Natural killer cell (primary cell): ENCODE data around the gene CYP19A1. TPM values are rescaled to one million over a fixed set of nuclear protein-coding genes. Genes with fewer than 3 reads are reported as not detected.
"Not testable (repeated sequence)": the region's sequence is repeated elsewhere in the genome, so short reads cannot be mapped to it uniquely, and the experiment has no call there.

Experiments
- ATAC-seq, 3 donors: fragments of 150-1000 bp in 2 of 3; fragments of 200-7000 bp in 1 of 3; cut with Tn5 transposase; 1 replicate in 1 of 3; 2 replicates in 2 of 3; pipeline ENCODE4 v1.10.0; 2021; ENCODE audit warnings: mild to moderate bottlenecking in 2 of 3, moderate library complexity in 2 of 3
- DNase-seq, 2 donors: peaks; one replicate each; pipeline versions ENCODE4 v3.0.0 to v3.0.0-alpha.2; 2013 to 2021; ENCODE audit warnings: mixed read lengths in 1 of 2
- H3K27ac ChIP-seq: one replicate; pipeline ENCODE4 v1.5.1; 2013; ENCODE audit warnings: mild to moderate bottlenecking, low read length
- H3K27me3 ChIP-seq: one replicate; pipeline ENCODE4 v1.6.1; 2013; ENCODE audit warnings: low read length; ENCODE audit not compliant: control insufficient read depth, insufficient read depth
- H3K36me3 ChIP-seq: one replicate; pipeline ENCODE4 v1.6.1; 2013; ENCODE audit warnings: low read length; ENCODE audit not compliant: control insufficient read depth, insufficient read depth
- H3K4me1 ChIP-seq: one replicate; pipeline ENCODE4 v1.6.1; 2013; ENCODE audit warnings: low read length; ENCODE audit not compliant: control insufficient read depth, insufficient read depth
- H3K4me3 ChIP-seq: one replicate; pipeline ENCODE4 v1.5.1; 2013; ENCODE audit warnings: low read length
- H3K9me3 ChIP-seq: one replicate; pipeline ENCODE4 v1.6.1; 2013; ENCODE audit warnings: low read length; ENCODE audit not compliant: control insufficient read depth, insufficient read depth
- H3K27ac Mint-ChIP-seq, 2 donors: one replicate each; pipeline ENCODE4 v1.8.0; 2022; ENCODE audit warnings: mild to moderate bottlenecking in 2 of 2, mixed read lengths in 2 of 2, moderate library complexity in 1 of 2
- H3K27me3 Mint-ChIP-seq, 2 donors: one replicate each; pipeline ENCODE4 v1.8.0; 2022; ENCODE audit warnings: low read depth in 2 of 2, mixed read lengths in 2 of 2
- H3K36me3 Mint-ChIP-seq: one replicate; pipeline ENCODE4 v1.8.0; 2022; ENCODE audit warnings: mixed read lengths
- H3K4me1 Mint-ChIP-seq, 2 donors: one replicate each; pipeline ENCODE4 v1.8.0; 2022; ENCODE audit warnings: mixed read lengths in 2 of 2
- H3K4me3 Mint-ChIP-seq: one replicate; pipeline ENCODE4 v1.8.0; 2022; ENCODE audit warnings: mild to moderate bottlenecking, moderate library complexity, mixed read lengths
- H3K9me3 Mint-ChIP-seq, 2 donors: one replicate each; pipeline ENCODE4 v1.8.0; 2022; ENCODE audit warnings: mixed read lengths in 2 of 2
- CTCF ChIP-seq: fragments of 200-600 bp; IDR thresholded peaks from one replicate; pipeline ENCODE4 v1.8.0; 2022; ENCODE audit warnings: antibody characterized with exemption
- WGBS: methylation state at CpG from one replicate; pipeline ENCODE4 v1.1.7; 2013; ENCODE audit warnings: missing lambda C conversion rate; ENCODE audit not compliant: insufficient coverage; 5-methylcytosine and 5-hydroxymethylcytosine counted together
- intact Hi-C: fragments of 100-400 bp; cut with micrococcal nuclease; formaldehyde crosslinking; loops from one replicate; pipeline ENCODE4 v1.14.2; 2022
- total RNA-seq, 4 donors: library from RNA; stranded (reverse); fragments of 120-200 nt in 1 of 4; gene quantifications; one replicate each; pipeline versions ENCODE4 v1.2.3 to v1.2.4, GENCODE V29; 2013 to 2022

The CYP19A1 gene
- total RNA-seq, 3 donors from 2014 or later (not counting 1 experiment from before 2014, with no cell fraction given), result not detected

- Histone ChIP-seq H3K36me3 (no peaks in the 10 kb centered on the region), H3K4me3 (no peak overlapping the region), H3K27ac (no peak overlapping the region), H3K27me3 (peaks cover 3% of the 10 kb centered on the region), H3K9me3 (no peaks in the 10 kb centered on the region), H3K4me1 (peaks cover 4% of the 10 kb centered on the region)
- no peak for TF ChIP-seq CTCF
- Mint-ChIP-seq H3K9me3 (no peaks in the 10 kb centered on the region), H3K4me3 (no peak overlapping the region), H3K36me3 (no peaks in the 10 kb centered on the region), H3K27me3 (peaks cover 7 to 28% of the 10 kb centered on the region in 2 donors), H3K4me1 (no peaks in the 10 kb centered on the region), H3K27ac (no peak overlapping the region)
- DNase-seq, result no peak
- intact Hi-C loops, result no loop called here
- no peak for ATAC-seq
- 53% methylated on average over 3 of the region's 3 CpGs for WGBS
Measured at GRCh38 chr15:51263116-51263515, 75.3 kb downstream of the CYP19A1 start.

DNA sequence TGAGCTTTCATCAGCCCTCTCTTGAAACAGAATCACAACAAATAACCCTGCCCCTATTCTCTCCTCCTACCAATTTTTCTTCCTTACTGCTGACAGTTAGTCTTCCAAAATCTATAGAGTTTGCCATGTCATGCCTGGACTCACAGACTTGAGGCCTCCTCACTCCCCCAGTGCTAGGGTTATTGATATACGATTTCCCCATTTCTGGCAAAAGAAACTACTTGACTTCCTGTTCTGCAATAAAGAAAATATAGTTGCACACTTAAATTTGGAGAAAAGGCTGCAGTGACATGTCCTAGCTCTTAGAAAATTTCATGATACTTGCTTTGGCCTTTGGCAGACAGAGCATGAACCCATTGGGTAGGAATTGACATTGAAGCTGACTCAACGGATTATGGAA lies 75.9 kb downstream of the CYP19A1 start:
- Mint-ChIP-seq H3K4me3 (no peak overlapping the region), H3K36me3 (no peaks in the 10 kb centered on the region), H3K4me1 (no peaks in the 10 kb centered on the region), H3K27ac (no peak overlapping the region), H3K9me3 (no peaks in the 10 kb centered on the region), H3K27me3 (peaks cover 6 to 31% of the 10 kb centered on the region in 2 donors)
- DNase-seq, result no peak
- WGBS, result no CpG with 5 or more reads among the region's 2 CpGs
- no peaks in the 10 kb centered on the region for H3K9me3 ChIP-seq
- ATAC-seq, result no peak
- H3K36me3 ChIP-seq, result no peaks in the 10 kb centered on the region
- H3K27me3 ChIP-seq, result no peaks in the 10 kb centered on the region
- TF ChIP-seq CTCF, result no peak
- no peak overlapping the region for H3K27ac ChIP-seq
- peaks cover 4% of the 10 kb centered on the region for H3K4me1 ChIP-seq
- intact Hi-C loops, result no loop called here
- H3K4me3 ChIP-seq, result no peak overlapping the region

- H3K9me3 ChIP-seq, H3K4me3 Mint-ChIP-seq, H3K36me3 Mint-ChIP-seq, H3K36me3 ChIP-seq, H3K4me1 Mint-ChIP-seq, H3K4me1 ChIP-seq, H3K27ac Mint-ChIP-seq, ATAC-seq, H3K27me3 ChIP-seq, DNase-seq, H3K4me3 ChIP-seq, H3K9me3 Mint-ChIP-seq, intact Hi-C loops, H3K27ac ChIP-seq: not testable (repeated sequence)
- 83% methylated on average over 6 of the region's 7 CpGs for WGBS
- H3K27me3 Mint-ChIP-seq, result peaks cover 6 to 24% of the 10 kb centered on the region in 2 donors
Measured at GRCh38 chr15:51261113-51261512, 77.3 kb downstream of the CYP19A1 start.

DNA sequence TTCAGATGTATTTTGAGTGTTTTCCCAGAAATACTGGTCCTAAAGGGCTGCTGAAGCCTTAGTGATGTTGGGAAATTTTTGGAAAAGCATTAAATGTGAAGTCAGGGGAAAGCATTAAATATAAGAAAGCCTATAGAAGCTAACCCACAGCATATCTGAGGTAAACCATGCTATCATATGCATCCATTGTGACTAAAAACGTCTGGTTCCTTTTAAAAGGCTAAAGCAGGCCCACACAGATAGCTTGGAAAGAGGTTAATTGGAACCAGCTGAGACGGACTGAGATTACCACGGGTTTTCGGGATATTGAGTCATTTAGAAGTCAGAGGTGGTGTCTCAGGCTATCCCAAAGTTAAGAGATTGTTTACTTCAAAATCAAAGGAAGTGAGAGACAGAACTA lies 78.2 kb downstream of the CYP19A1 start:
- Histone ChIP-seq H3K4me1 (no peaks in the 10 kb centered on the region), H3K4me3 (no peak overlapping the region), H3K9me3 (no peaks in the 10 kb centered on the region), H3K27me3 (no peaks in the 10 kb centered on the region), H3K36me3 (no peaks in the 10 kb centered on the region), H3K27ac (no peak overlapping the region)
- DNase-seq (no peak), ATAC-seq (no peak)
- 90% methylated on average over 4 of the region's 4 CpGs for WGBS
- TF ChIP-seq CTCF, result no peak
- Mint-ChIP-seq H3K4me3 (no peak overlapping the region), H3K9me3 (no peaks in the 10 kb centered on the region), H3K27ac (no peak overlapping the region), H3K4me1 (no peaks in the 10 kb centered on the region), H3K36me3 (no peaks in the 10 kb centered on the region), H3K27me3 (peaks cover 2 to 24% of the 10 kb centered on the region in 2 donors)
- intact Hi-C loops, result no loop called here
